Osteoblast (primary cell): ENCODE measurements around the gene FLG2. TPM values are rescaled to one million over a fixed set of nuclear protein-coding genes. Genes with fewer than 3 reads are reported as not detected.

ENCODE experiments used
- DNase-seq: peaks from one replicate; pipeline ENCODE4 v3.0.0; 2011; ENCODE audit warnings: low spot score, mixed read lengths; ENCODE audit not compliant: insufficient read length; ENCODE audit errors: missing footprints
- H2AFZ ChIP-seq: 2 replicates; pipeline ENCODE4 v1.6.0; 2011; ENCODE audit warnings: mild to moderate bottlenecking, low read length
- H3K27ac ChIP-seq: 2 replicates; pipeline ENCODE4 v1.5.1; 2011; ENCODE audit warnings: mild to moderate bottlenecking, low read depth, low read length, moderate library complexity
- H3K27me3 ChIP-seq: 2 replicates; pipeline ENCODE4 v1.6.0; 2012; ENCODE audit warnings: mild to moderate bottlenecking, control low read depth, inconsistent platforms, low read length, moderate library complexity; ENCODE audit not compliant: insufficient read depth
- H3K36me3 ChIP-seq: 2 replicates; pipeline ENCODE4 v1.5.1; 2011; ENCODE audit warnings: mild to moderate bottlenecking, low read length, control low read depth, moderate library complexity; ENCODE audit not compliant: insufficient read depth
- H3K4me1 ChIP-seq: 2 replicates; pipeline ENCODE4 v1.5.1; 2011; ENCODE audit warnings: mild to moderate bottlenecking, low read length, control low read depth, moderate library complexity; ENCODE audit not compliant: insufficient read depth
- H3K4me2 ChIP-seq: 2 replicates; pipeline ENCODE4 v1.6.0; 2011; ENCODE audit warnings: mild to moderate bottlenecking, low read length; ENCODE audit not compliant: insufficient read depth
- H3K4me3 ChIP-seq: fragments of 200-600 bp; sonication (generic); 3 replicates; pipeline ENCODE4 v1.5.1; 2012; ENCODE audit warnings: mild to moderate bottlenecking, low read length, inconsistent platforms; ENCODE audit not compliant: insufficient read depth
- H3K79me2 ChIP-seq: 2 replicates; pipeline ENCODE4 v1.6.0; 2012; ENCODE audit warnings: mild to moderate bottlenecking, low read length, control low read depth, inconsistent platforms; ENCODE audit not compliant: insufficient read depth
- H3K9me3 ChIP-seq: 2 replicates; pipeline ENCODE4 v1.5.1; 2011; ENCODE audit warnings: low read depth, low read length, control low read depth
- H4K20me1 ChIP-seq: 2 replicates; pipeline ENCODE4 v1.6.0; 2012; ENCODE audit warnings: mild to moderate bottlenecking, low read length, control low read depth; ENCODE audit not compliant: insufficient read depth
- total RNA-seq: library from RNA; depleted of rRNA; stranded (reverse); fragments of >200 nt; gene quantifications from 2 replicates; pipeline ENCODE4 v1.2.3, GENCODE V29; 2012
- TF ChIP-seq, protein P1 (sequence below): IDR thresholded peaks from 2 replicates; pipeline ENCODE4 v1.5.1; 2011; ENCODE audit warnings: mild to moderate bottlenecking, low read depth, low read length, moderate library complexity; ENCODE audit errors: extremely low read depth

FLG2 gene
- total RNA-seq, 1 donor = not detected

DNA sequence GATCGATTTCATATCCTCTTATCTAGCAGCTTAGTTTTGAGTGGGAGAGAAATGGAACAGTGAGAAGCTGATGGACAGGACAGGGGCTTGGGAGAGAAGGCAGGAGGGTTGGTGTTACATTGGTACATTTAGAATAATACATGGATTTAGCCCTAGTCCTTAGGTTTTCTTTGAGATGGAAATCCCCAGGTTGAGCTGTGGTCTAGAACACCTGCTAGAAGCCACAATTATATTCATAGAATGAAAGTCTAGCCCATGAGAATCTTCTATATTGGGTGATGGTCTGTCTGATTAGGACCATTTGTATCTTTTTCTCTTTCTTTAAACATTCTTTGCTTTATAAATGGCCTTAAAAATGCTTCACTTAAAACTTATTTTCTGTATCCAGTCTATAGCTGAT is 34.3 kb upstream of the FLG2 start:
- Histone ChIP-seq H3K9me3 (no peaks in the 10 kb centered on the region), H3K4me3 (no peak overlapping the region), H3K4me2 (no peak overlapping the region), H2AFZ (no peak overlapping the region), H3K36me3 (no peaks in the 10 kb centered on the region), H3K79me2 (no peaks in the 10 kb centered on the region), H3K4me1 (no peaks in the 10 kb centered on the region), H3K27me3 (no peaks in the 10 kb centered on the region), H4K20me1 (no peaks in the 10 kb centered on the region), H3K27ac (no peak overlapping the region)
- TF ChIP-seq, protein P1, sequence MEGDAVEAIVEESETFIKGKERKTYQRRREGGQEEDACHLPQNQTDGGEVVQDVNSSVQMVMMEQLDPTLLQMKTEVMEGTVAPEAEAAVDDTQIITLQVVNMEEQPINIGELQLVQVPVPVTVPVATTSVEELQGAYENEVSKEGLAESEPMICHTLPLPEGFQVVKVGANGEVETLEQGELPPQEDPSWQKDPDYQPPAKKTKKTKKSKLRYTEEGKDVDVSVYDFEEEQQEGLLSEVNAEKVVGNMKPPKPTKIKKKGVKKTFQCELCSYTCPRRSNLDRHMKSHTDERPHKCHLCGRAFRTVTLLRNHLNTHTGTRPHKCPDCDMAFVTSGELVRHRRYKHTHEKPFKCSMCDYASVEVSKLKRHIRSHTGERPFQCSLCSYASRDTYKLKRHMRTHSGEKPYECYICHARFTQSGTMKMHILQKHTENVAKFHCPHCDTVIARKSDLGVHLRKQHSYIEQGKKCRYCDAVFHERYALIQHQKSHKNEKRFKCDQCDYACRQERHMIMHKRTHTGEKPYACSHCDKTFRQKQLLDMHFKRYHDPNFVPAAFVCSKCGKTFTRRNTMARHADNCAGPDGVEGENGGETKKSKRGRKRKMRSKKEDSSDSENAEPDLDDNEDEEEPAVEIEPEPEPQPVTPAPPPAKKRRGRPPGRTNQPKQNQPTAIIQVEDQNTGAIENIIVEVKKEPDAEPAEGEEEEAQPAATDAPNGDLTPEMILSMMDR = no peak
- DNase-seq = no peak

DNA sequence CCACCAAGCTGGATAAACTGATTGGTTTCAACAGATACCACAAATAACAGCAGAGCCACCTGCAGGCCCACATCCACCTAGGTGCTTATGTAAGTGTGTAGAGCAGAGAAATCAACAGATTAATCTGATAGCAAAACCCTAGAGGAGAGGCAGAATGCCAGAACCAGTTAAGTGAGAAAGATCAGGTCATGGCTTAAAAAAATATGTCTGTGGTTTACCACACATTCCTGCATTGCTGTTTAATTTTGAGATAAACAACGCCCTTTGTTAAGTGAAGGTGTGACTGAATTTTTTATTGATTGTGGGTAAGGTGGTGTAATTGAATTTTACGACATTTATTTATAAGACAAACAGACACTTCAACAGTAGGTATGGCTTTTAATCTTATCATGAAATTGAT is 33.1 kb upstream of the FLG2 start:
- H3K9me3 ChIP-seq = no peaks in the 10 kb centered on the region
- no peak overlapping the region for H3K4me3 ChIP-seq
- TF ChIP-seq, protein P1 = no peak
- no peaks in the 10 kb centered on the region for H3K79me2 ChIP-seq
- no peak for DNase-seq
- no peak overlapping the region for H2AFZ ChIP-seq
- no peaks in the 10 kb centered on the region for H3K27me3 ChIP-seq
- no peak overlapping the region for H3K4me2 ChIP-seq
- H4K20me1 ChIP-seq = no peaks in the 10 kb centered on the region
- no peaks in the 10 kb centered on the region for H3K4me1 ChIP-seq
- no peak overlapping the region for H3K27ac ChIP-seq
- H3K36me3 ChIP-seq = no peaks in the 10 kb centered on the region

DNA sequence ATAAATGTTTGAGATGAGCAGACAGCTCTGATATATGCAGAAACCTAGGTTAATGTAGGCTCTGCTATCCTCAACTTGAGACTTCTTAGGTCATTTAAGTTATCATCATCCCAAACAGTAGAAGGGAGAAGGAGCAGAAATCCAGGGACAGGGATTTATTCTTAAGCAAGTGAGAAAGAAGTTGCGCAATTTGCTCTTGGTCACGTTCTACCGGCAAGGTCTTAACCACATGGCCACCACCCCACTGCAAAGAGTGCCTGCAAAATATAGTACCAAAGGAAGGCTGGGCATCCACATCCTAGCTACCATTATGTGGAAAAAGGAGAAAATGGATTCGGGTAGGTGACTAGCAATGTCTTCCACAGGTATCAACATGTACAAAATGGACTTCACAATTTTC is 29.1 kb upstream of the FLG2 start:
- DNase-seq = no peak
- Histone ChIP-seq H3K4me2 (no peak overlapping the region), H3K9me3 (no peaks in the 10 kb centered on the region), H3K4me3 (no peak overlapping the region), H4K20me1 (no peaks in the 10 kb centered on the region), H3K4me1 (no peaks in the 10 kb centered on the region), H2AFZ (no peak overlapping the region), H3K27me3 (no peaks in the 10 kb centered on the region), H3K36me3 (no peaks in the 10 kb centered on the region), H3K27ac (no peak overlapping the region), H3K79me2 (no peaks in the 10 kb centered on the region)
- TF ChIP-seq, protein P1 = no peak

DNA sequence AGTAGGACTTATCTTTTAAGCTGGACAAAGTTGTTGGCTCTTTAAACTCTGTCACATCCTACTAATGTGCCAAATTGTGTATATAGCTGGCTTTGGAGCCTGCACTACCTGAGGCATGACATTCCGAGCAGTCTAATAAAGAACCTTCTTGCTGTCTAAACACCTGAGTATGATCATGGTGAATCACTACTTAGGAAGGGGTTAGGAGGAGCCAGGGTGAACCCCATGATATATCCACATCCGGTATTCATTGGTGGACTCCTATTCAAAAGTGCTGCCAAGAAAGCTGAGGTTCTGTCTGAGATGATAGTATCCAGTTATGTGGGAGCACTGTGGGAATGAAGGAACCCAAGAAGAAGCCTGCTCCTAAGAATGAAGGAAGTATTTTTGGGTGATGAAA is 27.1 kb upstream of the FLG2 start:
- Histone ChIP-seq H3K4me3 (no peak overlapping the region), H2AFZ (no peak overlapping the region)
- no peak for DNase-seq

More for the DNA sequence above, 27.1 kb upstream of the FLG2 start:
- no peaks in the 10 kb centered on the region for H3K4me1 ChIP-seq
- H3K36me3 ChIP-seq = no peaks in the 10 kb centered on the region
- H3K79me2 ChIP-seq = no peaks in the 10 kb centered on the region
- no peak overlapping the region for H3K4me2 ChIP-seq
- no peaks in the 10 kb centered on the region for H4K20me1 ChIP-seq
- H3K9me3 ChIP-seq = no peaks in the 10 kb centered on the region
- no peaks in the 10 kb centered on the region for H3K27me3 ChIP-seq
- H3K27ac ChIP-seq = no peak overlapping the region
- TF ChIP-seq, protein P1 = no peak
